Neural cell (in vitro differentiated cells): ENCODE data around the gene AP2A2.
"Not testable (repeated sequence)": the region's sequence is repeated elsewhere in the genome, so short reads cannot be mapped to it uniquely, and the experiment has no call there.

Experiments used
- EP300 ChIP-seq: fragments of 450-650 bp; conservative IDR thresholded peaks from 2 replicates; pipeline ENCODE4 v1.6.1; 2014; ENCODE audit warnings: antibody characterized with exemption, mild to moderate bottlenecking, moderate library complexity; ENCODE audit not compliant: poor library complexity, severe bottlenecking
- EZH2 ChIP-seq: fragments of 200-600, 300-800 bp; shearing (Covaris generic), sonication (generic); IDR thresholded peaks from 2 replicates; pipeline ENCODE4 v1.6.1; 2014; ENCODE audit warnings: antibody characterized with exemption, low read length, borderline replicate concordance, mild to moderate bottlenecking; ENCODE audit not compliant: insufficient read depth, poor library complexity, severe bottlenecking
- MXI1 ChIP-seq: fragments of 450-650 bp; conservative IDR thresholded peaks from 2 replicates; pipeline ENCODE4 v1.6.1; 2014; ENCODE audit warnings: antibody characterized with exemption, mild to moderate bottlenecking; ENCODE audit not compliant: poor library complexity, severe bottlenecking
- RAD21 ChIP-seq: fragments of 450-650 bp; conservative IDR thresholded peaks from 2 replicates; pipeline ENCODE4 v1.6.1; 2014; ENCODE audit warnings: antibody characterized with exemption, mild to moderate bottlenecking, moderate library complexity
- SMC3 ChIP-seq: fragments of 450-650 bp; conservative IDR thresholded peaks from 2 replicates; pipeline ENCODE4 v1.6.1; 2014; ENCODE audit warnings: antibody characterized with exemption, mild to moderate bottlenecking, moderate library complexity; ENCODE audit not compliant: poor library complexity
- TF ChIP-seq, protein P1 (sequence below): fragments of 450-650 bp; IDR thresholded peaks from 2 replicates; pipeline ENCODE4 v1.5.1; 2014; ENCODE audit warnings: antibody characterized with exemption, mild to moderate bottlenecking, moderate library complexity; ENCODE audit not compliant: poor library complexity, severe bottlenecking

- not testable (repeated sequence) for TF ChIP-seq EZH2, EP300, SMC3, RAD21, MXI1
- TF ChIP-seq, protein P1, sequence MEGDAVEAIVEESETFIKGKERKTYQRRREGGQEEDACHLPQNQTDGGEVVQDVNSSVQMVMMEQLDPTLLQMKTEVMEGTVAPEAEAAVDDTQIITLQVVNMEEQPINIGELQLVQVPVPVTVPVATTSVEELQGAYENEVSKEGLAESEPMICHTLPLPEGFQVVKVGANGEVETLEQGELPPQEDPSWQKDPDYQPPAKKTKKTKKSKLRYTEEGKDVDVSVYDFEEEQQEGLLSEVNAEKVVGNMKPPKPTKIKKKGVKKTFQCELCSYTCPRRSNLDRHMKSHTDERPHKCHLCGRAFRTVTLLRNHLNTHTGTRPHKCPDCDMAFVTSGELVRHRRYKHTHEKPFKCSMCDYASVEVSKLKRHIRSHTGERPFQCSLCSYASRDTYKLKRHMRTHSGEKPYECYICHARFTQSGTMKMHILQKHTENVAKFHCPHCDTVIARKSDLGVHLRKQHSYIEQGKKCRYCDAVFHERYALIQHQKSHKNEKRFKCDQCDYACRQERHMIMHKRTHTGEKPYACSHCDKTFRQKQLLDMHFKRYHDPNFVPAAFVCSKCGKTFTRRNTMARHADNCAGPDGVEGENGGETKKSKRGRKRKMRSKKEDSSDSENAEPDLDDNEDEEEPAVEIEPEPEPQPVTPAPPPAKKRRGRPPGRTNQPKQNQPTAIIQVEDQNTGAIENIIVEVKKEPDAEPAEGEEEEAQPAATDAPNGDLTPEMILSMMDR: not testable (repeated sequence)
Measured at GRCh38 chr11:975376-975775, 49.7 kb downstream of the AP2A2 start.
